Spleen (tissue), 11 donors: ENCODE data around the gene TUBD1. TPM values are rescaled to one million over a fixed set of nuclear protein-coding genes. Genes with fewer than 3 reads are reported as not detected.

ENCODE experiments used
- DNase-seq: peaks from one replicate; pipeline ENCODE4 v3.0.0-alpha.2; 2020
- H3K27ac ChIP-seq, 8 donors: fragments of 200-600 bp; sonication (generic) in 7 of 8; 1 replicate in 4 of 8; 2 replicates in 4 of 8; pipeline versions ENCODE4 v1.5.0 to v1.8.0; 2016 to 2021; ENCODE audit warnings: inconsistent platforms in 4 of 8, mild to moderate bottlenecking in 4 of 8, moderate library complexity in 1 of 8
- H3K27me3 ChIP-seq, 7 donors: fragments of 200-600 bp; sonication (generic) in 6 of 7; replicated peaks in 1 of 7; 1 replicate in 4 of 7; 2 replicates in 3 of 7; pipeline versions ENCODE4 v1.5.0 to v1.8.0; 2016 to 2021; ENCODE audit warnings: inconsistent platforms in 3 of 7, mild to moderate bottlenecking in 1 of 7
- H3K36me3 ChIP-seq, 6 donors: fragments of 200-600 bp; sonication (generic) in 5 of 6; 1 replicate in 4 of 6; 2 replicates in 2 of 6; pipeline versions ENCODE4 v1.5.0 to v1.8.0; 2016 to 2021; ENCODE audit warnings: inconsistent platforms in 2 of 6
- H3K4me1 ChIP-seq, 6 donors: fragments of 200-600 bp; sonication (generic) in 5 of 6; 1 replicate in 3 of 6; 2 replicates in 3 of 6; pipeline versions ENCODE4 v1.5.0 to v1.8.0; 2016 to 2021; ENCODE audit warnings: inconsistent platforms in 3 of 6
- H3K4me3 ChIP-seq, 8 donors: fragments of 200-600 bp; sonication (generic) in 7 of 8; 1 replicate in 4 of 8; 2 replicates in 4 of 8; pipeline versions ENCODE4 v1.5.0 to v1.8.0; 2016 to 2021; ENCODE audit warnings: inconsistent platforms in 4 of 8, mild to moderate bottlenecking in 4 of 8, moderate library complexity in 2 of 8
- H3K9me3 ChIP-seq, 8 donors: fragments of 200-600 bp; sonication (generic) in 7 of 8; 1 replicate in 4 of 8; 2 replicates in 4 of 8; pipeline versions ENCODE4 v1.5.0 to v1.8.0; 2016 to 2021; ENCODE audit warnings: inconsistent platforms in 4 of 8
- POLR2A ChIP-seq, 3 donors: fragments of 450-650 bp; IDR thresholded peaks; one replicate each; pipeline ENCODE4 v1.5.1; 2017; ENCODE audit warnings: antibody characterized with exemption in 3 of 3, mild to moderate bottlenecking in 1 of 3
- POLR2AphosphoS5 ChIP-seq, 3 donors: sonication (generic); formaldehyde crosslinking; IDR thresholded peaks; one replicate each; pipeline ENCODE4 v1.5.1; 2017; ENCODE audit warnings: antibody characterized with exemption in 3 of 3
- WGBS, 5 donors: extraction: QIAGEN DNeasy Blood & Tissue Kit in 3 of 5; methylation state at CpG; one replicate each; pipeline versions ENCODE4 v1.1.5 to v1.1.7; 2013 to 2018; 5-methylcytosine and 5-hydroxymethylcytosine counted together
- intact Hi-C: fragments of 100-400 bp; cut with DNase I; formaldehyde crosslinking; loops from one replicate; pipeline ENCODE4 v1.15.0; 2023; ENCODE audit warnings: low total_unique reads
- polyA plus RNA-seq, 3 donors: library from polyadenylated mRNA; stranded (reverse); fragments of 200-250 nt; gene quantifications; one replicate each; pipeline ENCODE4 v1.2.1, GENCODE V29; 2013
- total RNA-seq, 7 donors: library from RNA; depleted of rRNA in 3 of 7; stranded (reverse); fragments of >200 nt in 3 of 7; fragmentation: NEBNext Ultra II Directional in 4 of 7; extraction: Animal tissue kit (Norgen Biotek cat#: 25700) in 4 of 7; gene quantifications; one replicate each; pipeline versions ENCODE4 v1.1.0 to v1.2.1, GENCODE V29; 2016 to 2021
- TF ChIP-seq, protein P1 (sequence below), 11 experiments: fragments of 200-600 bp in 7 of 11; fragments of 450-650 bp in 4 of 11; sonication (generic) in 4 of 11; IDR thresholded peaks in 8 of 11; conservative IDR thresholded peaks in 3 of 11; 1 replicate in 7 of 11; 2 replicates in 4 of 11; pipeline versions ENCODE4 v1.4.0 to v1.8.0; 2016 to 2021; ENCODE audit warnings: antibody characterized with exemption in 11 of 11, inconsistent platforms in 4 of 11, mild to moderate bottlenecking in 1 of 11
- donor health status: healthy with polysubstance abuse.
- donor health status: DM: no; HTN: no; CAD: no; lungs with moderate emphysema.
- donor health status: DM: no; HTN: no; CAD: no.
- donor health status: Bipolar disorder and iron deficiency.
- donor health status: healthy.
- donor health status: DM: no; HTN: no; CAD: no.
- donor health status: DM: yes; HTN: yes; CAD: no.

The TUBD1 gene
- total and polyA plus RNA-seq, 10 donors: 6.0 to 25.4 (median 10.4) TPM

GRCh38 chr17:59848385-59848668 is 44.4 kb downstream of the TUBD1 start:
- no peaks in the 10 kb centered on the region for H3K36me3 ChIP-seq
- H3K27ac ChIP-seq: peak overlapping the region in 7 of 8 donors; percentile 4 to 92 (median 87)
- no peaks in the 10 kb centered on the region for H3K9me3 ChIP-seq
- peak overlapping the region in 1 of 8 donors; percentile 5 for H3K4me3 ChIP-seq
- WGBS, 5 donors: 90 to 98% (median 96%) methylated on average over 6 of the region's 6 CpGs
- TF ChIP-seq POLR2AphosphoS5 (IDR thresholded peaks at IDR 0.05): peak in 1 of 3 donors; percentile 22
- TF ChIP-seq, protein P1, sequence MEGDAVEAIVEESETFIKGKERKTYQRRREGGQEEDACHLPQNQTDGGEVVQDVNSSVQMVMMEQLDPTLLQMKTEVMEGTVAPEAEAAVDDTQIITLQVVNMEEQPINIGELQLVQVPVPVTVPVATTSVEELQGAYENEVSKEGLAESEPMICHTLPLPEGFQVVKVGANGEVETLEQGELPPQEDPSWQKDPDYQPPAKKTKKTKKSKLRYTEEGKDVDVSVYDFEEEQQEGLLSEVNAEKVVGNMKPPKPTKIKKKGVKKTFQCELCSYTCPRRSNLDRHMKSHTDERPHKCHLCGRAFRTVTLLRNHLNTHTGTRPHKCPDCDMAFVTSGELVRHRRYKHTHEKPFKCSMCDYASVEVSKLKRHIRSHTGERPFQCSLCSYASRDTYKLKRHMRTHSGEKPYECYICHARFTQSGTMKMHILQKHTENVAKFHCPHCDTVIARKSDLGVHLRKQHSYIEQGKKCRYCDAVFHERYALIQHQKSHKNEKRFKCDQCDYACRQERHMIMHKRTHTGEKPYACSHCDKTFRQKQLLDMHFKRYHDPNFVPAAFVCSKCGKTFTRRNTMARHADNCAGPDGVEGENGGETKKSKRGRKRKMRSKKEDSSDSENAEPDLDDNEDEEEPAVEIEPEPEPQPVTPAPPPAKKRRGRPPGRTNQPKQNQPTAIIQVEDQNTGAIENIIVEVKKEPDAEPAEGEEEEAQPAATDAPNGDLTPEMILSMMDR (IDR thresholded peaks at IDR 0.05 in 8 of 11, conservative IDR thresholded peaks at IDR 0.05 in 3 of 11): no peak
- H3K27me3 ChIP-seq: no peaks in the 10 kb centered on the region
- intact Hi-C loops: no loop called here
- H3K4me1 ChIP-seq: peaks cover 33 to 100% (median 62%) of the 10 kb centered on the region in 6 donors
- no peak for DNase-seq

DNA sequence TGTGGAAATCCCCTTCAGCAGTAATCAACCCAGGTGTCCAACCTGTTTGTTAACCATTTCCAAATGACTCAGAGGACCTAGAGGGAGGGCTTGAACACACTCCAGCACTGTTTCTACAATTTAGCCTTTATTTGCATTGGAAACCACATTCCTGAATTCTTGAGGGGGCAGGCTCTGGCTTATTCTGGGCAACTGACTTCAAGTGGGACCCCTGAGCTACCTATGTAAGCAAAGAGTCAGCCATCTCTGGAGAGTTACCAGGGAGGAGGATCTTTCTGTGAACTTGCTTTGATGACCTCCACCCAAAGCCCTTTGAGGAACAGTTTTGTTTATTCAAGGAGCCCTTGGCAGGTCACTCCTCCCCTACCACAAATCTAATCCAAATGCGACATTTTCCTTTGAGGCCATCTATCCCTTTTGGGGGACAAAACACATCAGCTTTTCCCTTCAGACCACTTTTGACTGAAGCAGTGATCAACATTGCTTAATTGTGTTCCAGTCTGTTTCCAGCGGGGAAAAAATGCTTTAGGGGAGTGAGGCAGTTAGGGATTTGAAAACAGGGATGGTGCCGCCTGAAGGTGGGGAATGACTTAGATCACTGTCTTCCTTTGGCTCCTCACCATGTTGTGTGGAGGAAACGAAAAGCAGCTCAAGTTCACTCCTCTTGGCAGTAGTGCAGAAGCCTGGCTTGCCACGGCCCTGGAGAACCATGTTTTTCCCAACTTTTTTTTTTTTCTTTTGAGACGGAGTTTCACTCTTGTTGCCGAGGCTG is 46.2 kb downstream of the TUBD1 start:
- peak in 1 of 3 donors; percentile 20 for TF ChIP-seq POLR2A (IDR thresholded peaks at IDR 0.05)
- peak in 1 of 3 donors; percentile 57 for TF ChIP-seq POLR2AphosphoS5 (IDR thresholded peaks at IDR 0.05)
- TF ChIP-seq, protein P1 (IDR thresholded peaks at IDR 0.05 in 8 of 11, conservative IDR thresholded peaks at IDR 0.05 in 3 of 11): no peak
- DNase-seq: no peak
- Histone ChIP-seq H3K27ac (peak overlapping the region; percentile 66 to 92 (median 82)), H3K36me3 (peaks cover 0 to 16% (median 1%) of the 10 kb centered on the region in 6 donors), H3K4me3 (no peak overlapping the region), H3K4me1 (peaks cover 36 to 100% (median 63%) of the 10 kb centered on the region in 6 donors), H3K27me3 (no peaks in the 10 kb centered on the region), H3K9me3 (no peaks in the 10 kb centered on the region)
- intact Hi-C loops: no loop called here
- WGBS, 5 donors: 50 to 75% (median 63%) methylated on average over 7 of the region's 7 CpGs

DNA sequence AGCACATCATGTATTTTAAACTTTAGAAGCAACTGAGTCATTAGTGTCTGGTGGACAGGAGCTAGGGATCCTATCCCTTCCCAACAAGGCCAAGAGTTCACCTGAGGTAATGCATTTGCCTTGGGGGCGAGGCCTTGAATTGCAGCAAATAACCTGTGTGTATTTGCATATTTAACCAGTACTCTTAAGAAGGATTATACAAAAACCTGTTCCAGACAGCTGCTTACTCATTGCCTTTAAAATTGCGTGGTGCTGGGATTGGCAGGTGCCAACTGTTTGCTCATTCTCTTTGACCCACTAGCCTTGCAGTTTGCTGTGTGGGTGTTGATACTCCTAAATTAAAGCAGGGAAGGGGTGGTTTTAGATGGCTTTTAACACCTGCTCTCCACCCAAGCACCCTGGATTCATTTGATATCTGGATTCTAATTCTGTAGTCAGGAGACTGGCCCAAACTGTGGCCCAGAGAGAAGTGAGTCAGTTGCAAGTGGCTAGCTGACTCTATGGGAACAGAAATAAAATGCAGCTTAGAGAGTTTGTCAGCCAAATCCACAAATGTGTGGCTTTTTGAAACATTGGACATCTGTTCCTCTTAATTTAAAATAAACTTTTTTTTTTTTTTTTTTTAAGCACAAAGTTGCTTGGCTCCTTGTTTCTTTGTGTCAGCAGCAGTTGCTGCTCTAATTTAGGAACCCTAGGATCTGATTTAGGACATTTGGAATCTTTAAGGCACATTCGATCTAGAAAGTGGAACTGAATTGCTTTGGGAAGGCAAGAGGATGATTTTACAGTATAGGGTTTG is 46.9 kb downstream of the TUBD1 start:
- Histone ChIP-seq H3K9me3 (no peaks in the 10 kb centered on the region), H3K27ac (peak overlapping the region; percentile 66 to 92 (median 82)), H3K36me3 (peaks cover 0 to 24% (median 1%) of the 10 kb centered on the region in 6 donors), H3K4me3 (no peak overlapping the region), H3K27me3 (no peaks in the 10 kb centered on the region), H3K4me1 (peaks cover 36 to 99% (median 69%) of the 10 kb centered on the region in 6 donors)
- 44 to 48% (median 46%) methylated on average over 3 of the region's 3 CpGs for WGBS, 5 donors
- no peak for DNase-seq
- peak in 1 of 3 donors; percentile 82 for TF ChIP-seq POLR2AphosphoS5 (IDR thresholded peaks at IDR 0.05)
- no peak for TF ChIP-seq POLR2A (IDR thresholded peaks at IDR 0.05)
- intact Hi-C loops: no loop called here

DNA sequence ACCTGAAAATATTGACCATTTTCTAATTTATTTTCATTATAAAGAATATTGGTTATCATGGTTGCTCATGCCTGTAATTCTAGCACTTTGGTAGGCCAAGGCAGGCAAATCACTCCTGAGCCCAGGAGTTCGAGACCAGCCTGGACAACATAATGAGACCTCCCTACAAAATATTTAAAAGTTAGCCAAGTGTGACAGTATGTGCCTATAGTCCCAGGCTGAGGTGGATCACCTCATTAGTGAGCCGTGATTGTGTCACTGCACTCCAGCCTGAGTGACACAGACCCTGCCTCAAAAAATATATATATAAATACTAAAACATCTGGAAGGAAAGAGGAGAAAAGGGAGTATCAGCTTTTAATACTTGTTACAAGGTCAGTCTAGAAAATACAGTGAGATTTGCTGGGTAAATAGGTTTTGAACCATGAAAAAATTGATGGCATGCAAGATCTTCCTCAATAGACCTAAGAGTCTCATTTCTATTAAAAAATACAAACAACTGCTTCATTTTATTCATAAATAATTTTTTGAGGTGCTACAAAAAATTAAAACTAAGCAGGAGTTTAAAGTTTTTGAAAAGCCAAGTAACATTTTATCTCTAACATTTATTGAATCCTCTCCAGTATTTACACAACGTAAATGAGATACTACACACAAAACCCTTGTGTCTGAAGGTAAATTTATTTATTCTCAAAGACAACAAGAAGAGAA is 47.7 kb downstream of the TUBD1 start:
- TF ChIP-seq POLR2A (IDR thresholded peaks at IDR 0.05): no peak
- TF ChIP-seq, protein P1 (IDR thresholded peaks at IDR 0.05 in 8 of 11, conservative IDR thresholded peaks at IDR 0.05 in 3 of 11): no peak
- TF ChIP-seq POLR2AphosphoS5 (IDR thresholded peaks at IDR 0.05): peak in 1 of 3 donors; percentile 70
- intact Hi-C loops: no loop called here
- peaks cover 36 to 99% (median 76%) of the 10 kb centered on the region in 6 donors for H3K4me1 ChIP-seq
- H3K27ac ChIP-seq: peak overlapping the region; percentile 66 to 92 (median 82)
- peaks cover 0 to 32% (median 4%) of the 10 kb centered on the region in 6 donors for H3K36me3 ChIP-seq
- H3K9me3 ChIP-seq: no peaks in the 10 kb centered on the region
- no peak for DNase-seq
- WGBS, 5 donors: 81 to 88% (median 87%) methylated on average over 3 of the region's 3 CpGs
- no peak overlapping the region for H3K4me3 ChIP-seq
- H3K27me3 ChIP-seq: no peaks in the 10 kb centered on the region
